Glutamatergic neuron (in vitro differentiated cells): ENCODE data around the gene SMAD3. TPM values are rescaled to one million over a fixed set of nuclear protein-coding genes. Genes with fewer than 3 reads are reported as not detected.

Source experiments
- DNase-seq: peaks from one replicate; pipeline ENCODE4 v3.0.0; 2022
- H3K27ac Mint-ChIP-seq: one replicate; pipeline ENCODE4 v1.8.0; 2020; ENCODE audit warnings: mild to moderate bottlenecking, mixed read lengths, inconsistent platforms; ENCODE audit not compliant: unreplicated experiment
- H3K27me3 Mint-ChIP-seq: one replicate; pipeline ENCODE4 v1.8.0; 2020; ENCODE audit warnings: mild to moderate bottlenecking, moderate library complexity, mixed read lengths, inconsistent platforms; ENCODE audit not compliant: unreplicated experiment
- H3K36me3 Mint-ChIP-seq: one replicate; pipeline ENCODE4 v1.8.0; 2020; ENCODE audit warnings: mild to moderate bottlenecking, mixed read lengths, inconsistent platforms; ENCODE audit not compliant: unreplicated experiment
- H3K4me1 Mint-ChIP-seq: one replicate; pipeline ENCODE4 v1.8.0; 2020; ENCODE audit warnings: mild to moderate bottlenecking, low read depth, mixed read lengths, inconsistent platforms; ENCODE audit not compliant: unreplicated experiment
- H3K4me3 Mint-ChIP-seq: one replicate; pipeline ENCODE4 v1.8.0; 2020; ENCODE audit warnings: mild to moderate bottlenecking, mixed read lengths, inconsistent platforms; ENCODE audit not compliant: unreplicated experiment
- H3K9me3 Mint-ChIP-seq: one replicate; pipeline ENCODE4 v1.8.0; 2020; ENCODE audit warnings: mild to moderate bottlenecking, moderate library complexity, mixed read lengths, inconsistent platforms; ENCODE audit not compliant: unreplicated experiment
- total RNA-seq: library from RNA; stranded (reverse); fragmentation: NEBNext Ultra II Directional; extraction: Animal tissue kit (Norgen Biotek cat#: 25700); gene quantifications from one replicate; pipeline ENCODE4 v1.2.1, GENCODE V29; 2021; ENCODE audit not compliant: unreplicated experiment
- TF ChIP-seq, protein P1 (sequence below): fragments of 200-600 bp; sonication (generic); IDR thresholded peaks from one replicate; pipeline ENCODE4 v1.5.0; 2021; ENCODE audit not compliant: partially characterized antibody, unreplicated experiment

SMAD3 gene
- total RNA-seq, 1 donor from 2014 or later, result 5.0 TPM

DNA sequence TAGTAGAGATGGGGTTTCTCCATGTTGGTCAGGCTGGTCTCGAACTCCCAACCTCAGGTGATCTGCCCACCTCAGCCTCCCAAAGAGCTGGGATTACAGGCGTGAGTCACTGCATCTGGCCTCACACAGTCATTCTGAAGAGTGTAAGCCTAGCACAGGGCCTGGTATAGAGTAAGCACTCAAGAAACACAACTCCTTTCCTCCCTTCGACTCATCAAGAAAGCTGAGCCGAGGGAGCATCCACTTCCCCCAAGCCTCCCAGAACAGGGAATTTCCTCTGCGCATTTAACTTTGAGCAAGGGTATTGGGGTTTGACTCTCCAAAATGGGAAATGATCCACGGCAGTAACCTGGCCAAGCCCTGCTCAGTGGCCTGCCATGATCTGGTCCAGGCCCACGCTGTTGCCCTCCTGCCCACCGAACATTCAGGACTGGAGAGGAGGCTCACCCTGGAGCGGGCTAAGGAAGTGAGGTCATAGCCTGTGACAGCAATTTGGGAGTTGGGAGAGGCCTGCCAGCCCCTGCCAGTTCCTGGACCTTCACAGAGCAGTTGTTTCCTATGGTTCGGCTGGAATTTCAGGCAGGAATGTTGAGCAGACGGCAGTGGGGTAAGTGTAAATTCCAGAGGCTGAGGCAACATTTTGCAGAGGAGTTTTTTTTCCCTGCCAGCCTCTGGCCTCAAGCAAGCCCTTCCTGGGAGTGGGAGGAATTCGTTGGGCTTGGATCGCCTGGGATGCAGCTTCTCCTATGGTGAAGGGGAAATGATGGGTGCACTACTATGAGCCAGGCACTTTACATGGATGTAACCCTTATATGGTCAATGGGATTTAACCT is 21.2 kb upstream of the SMAD3 start:
- no peaks in the 10 kb centered on the region for H3K36me3 Mint-ChIP-seq

GRCh38 chr15:67047149-67047661 is 18.2 kb upstream of the SMAD3 start:
- peaks cover under 1% of the 10 kb centered on the region for H3K4me1 Mint-ChIP-seq
- no peaks in the 10 kb centered on the region for H3K36me3 Mint-ChIP-seq
- peaks cover 1% of the 10 kb centered on the region for H3K27me3 Mint-ChIP-seq

More for the DNA sequence above, 21.2 kb upstream of the SMAD3 start:
- DNase-seq, result no peak
- Mint-ChIP-seq H3K4me1 (peaks cover 7% of the 10 kb centered on the region), H3K9me3 (peaks cover 3% of the 10 kb centered on the region), H3K4me3 (no peak overlapping the region), H3K27ac (no peak overlapping the region), H3K27me3 (peaks cover 1% of the 10 kb centered on the region)
- TF ChIP-seq, protein P1, sequence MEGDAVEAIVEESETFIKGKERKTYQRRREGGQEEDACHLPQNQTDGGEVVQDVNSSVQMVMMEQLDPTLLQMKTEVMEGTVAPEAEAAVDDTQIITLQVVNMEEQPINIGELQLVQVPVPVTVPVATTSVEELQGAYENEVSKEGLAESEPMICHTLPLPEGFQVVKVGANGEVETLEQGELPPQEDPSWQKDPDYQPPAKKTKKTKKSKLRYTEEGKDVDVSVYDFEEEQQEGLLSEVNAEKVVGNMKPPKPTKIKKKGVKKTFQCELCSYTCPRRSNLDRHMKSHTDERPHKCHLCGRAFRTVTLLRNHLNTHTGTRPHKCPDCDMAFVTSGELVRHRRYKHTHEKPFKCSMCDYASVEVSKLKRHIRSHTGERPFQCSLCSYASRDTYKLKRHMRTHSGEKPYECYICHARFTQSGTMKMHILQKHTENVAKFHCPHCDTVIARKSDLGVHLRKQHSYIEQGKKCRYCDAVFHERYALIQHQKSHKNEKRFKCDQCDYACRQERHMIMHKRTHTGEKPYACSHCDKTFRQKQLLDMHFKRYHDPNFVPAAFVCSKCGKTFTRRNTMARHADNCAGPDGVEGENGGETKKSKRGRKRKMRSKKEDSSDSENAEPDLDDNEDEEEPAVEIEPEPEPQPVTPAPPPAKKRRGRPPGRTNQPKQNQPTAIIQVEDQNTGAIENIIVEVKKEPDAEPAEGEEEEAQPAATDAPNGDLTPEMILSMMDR, result no peak

DNA sequence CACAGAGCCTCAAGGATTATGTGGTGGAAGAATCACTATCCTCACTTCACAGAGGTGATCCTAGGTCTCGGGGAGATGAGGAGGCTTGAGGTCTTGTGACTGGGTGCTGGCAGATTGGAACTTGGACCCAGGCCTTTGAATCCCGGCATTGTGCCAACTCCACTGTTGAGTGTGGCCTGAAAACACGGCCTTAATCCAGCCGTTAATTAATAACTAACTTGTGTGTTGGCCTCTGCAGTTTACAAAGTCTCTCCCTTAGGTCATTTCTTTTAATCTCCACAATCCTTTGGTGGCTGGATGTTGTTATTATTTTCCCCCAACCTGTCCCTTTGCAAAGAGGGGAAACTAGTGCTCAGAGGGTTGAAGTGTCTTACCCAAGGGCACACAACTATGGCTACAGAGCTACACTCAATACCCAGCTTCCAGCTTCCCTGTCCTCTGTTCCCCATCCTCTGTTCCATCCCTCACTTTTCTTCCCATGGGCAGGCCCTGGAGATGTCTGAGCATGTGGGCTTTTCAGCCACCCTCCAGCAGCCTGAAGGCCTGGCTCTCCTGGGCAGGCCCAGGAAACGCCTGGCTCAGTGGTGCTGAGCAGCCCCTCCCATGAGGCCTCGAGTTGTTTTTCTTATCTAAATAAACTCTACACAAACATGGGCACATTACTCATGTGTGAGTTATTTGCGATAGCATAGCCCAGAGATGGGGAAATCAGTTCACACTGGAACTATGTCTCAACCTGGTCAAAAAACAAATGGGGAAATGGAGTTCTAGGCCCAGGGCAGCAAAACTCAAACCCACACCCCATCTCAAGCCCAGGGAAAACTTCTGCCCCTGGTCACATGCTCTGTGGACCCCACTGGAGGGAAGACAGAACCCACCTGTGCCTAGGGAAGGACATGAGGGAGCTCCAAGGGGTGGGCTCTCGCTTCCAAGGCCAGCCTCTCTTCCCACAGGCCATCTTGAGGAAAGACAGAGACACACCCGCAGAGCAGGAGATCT is 16.8 kb upstream of the SMAD3 start:
- Mint-ChIP-seq H3K4me1 (no peaks in the 10 kb centered on the region), H3K36me3 (no peaks in the 10 kb centered on the region), H3K27me3 (peaks cover 1% of the 10 kb centered on the region), H3K9me3 (peaks cover 1% of the 10 kb centered on the region), H3K27ac (no peak overlapping the region), H3K4me3 (no peak overlapping the region)
- no peak for DNase-seq
- TF ChIP-seq, protein P1, result no peak

More at GRCh38 chr15:67047149-67047661, 18.2 kb upstream of the SMAD3 start:
- no peak overlapping the region for H3K27ac Mint-ChIP-seq
- no peak for DNase-seq
- TF ChIP-seq, protein P1, result no peak
- H3K9me3 Mint-ChIP-seq, result peaks cover 1% of the 10 kb centered on the region
- no peak overlapping the region for H3K4me3 Mint-ChIP-seq

GRCh38 chr15:67049351-67050044 is 15.9 kb upstream of the SMAD3 start:
- TF ChIP-seq, protein P1, result no peak
- Mint-ChIP-seq H3K36me3 (no peaks in the 10 kb centered on the region), H3K27ac (no peak overlapping the region), H3K4me3 (no peak overlapping the region), H3K9me3 (peaks cover 1% of the 10 kb centered on the region), H3K4me1 (no peaks in the 10 kb centered on the region), H3K27me3 (peaks cover 1% of the 10 kb centered on the region)
- DNase-seq, result no peak
